ENCODE results near the gene RHOBTB1.
A peak's percentile ranks its signal among the peaks of the same experiment; 100 is the strongest.

RHOBTB1 gene

DNA sequence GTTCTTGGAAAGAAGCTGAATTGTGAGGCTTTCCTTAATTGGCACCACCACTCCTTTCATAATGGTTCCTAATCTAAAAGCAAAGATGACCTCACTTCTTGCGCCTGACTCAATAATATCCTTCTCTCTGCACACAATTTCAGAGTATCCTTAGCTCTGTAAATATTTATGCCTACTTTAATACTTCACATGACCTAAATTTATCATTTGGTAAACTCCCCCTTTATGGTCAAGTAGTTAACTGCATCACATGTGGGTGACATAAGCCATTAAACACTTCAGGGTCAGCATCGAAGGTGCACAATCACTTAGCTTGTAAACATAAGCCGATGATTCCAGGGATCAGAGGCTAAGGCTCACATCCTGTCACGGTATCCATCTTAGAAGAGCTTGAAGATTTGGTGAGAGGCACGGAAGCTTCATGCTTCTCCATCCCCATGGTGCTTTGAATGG, 7.3 kb upstream of the RHOBTB1 start:
- no peak overlapping the region for H3K9ac ChIP-seq (ENCODE audit: low read length)
- no peaks in the 10 kb centered on the region for H3K4me1 ChIP-seq (ENCODE audit: insufficient read depth, low read length)
- no peak overlapping the region for H3K4me3 ChIP-seq (ENCODE audit: low read depth in 1 of 2, low read length in 2 of 2)
- no peak overlapping the region for H3K27ac ChIP-seq (ENCODE audit: low read depth, low read length)
- H3K27me3 ChIP-seq (ENCODE audit: control insufficient read depth in 1 of 2, insufficient read depth in 2 of 2, low read length in 2 of 2) = no peaks in the 10 kb centered on the region
- no peaks in the 10 kb centered on the region for H3K36me3 ChIP-seq (ENCODE audit: insufficient read depth, low read length)
- H3K9me3 ChIP-seq (ENCODE audit: low read length) = no peaks in the 10 kb centered on the region

DNA sequence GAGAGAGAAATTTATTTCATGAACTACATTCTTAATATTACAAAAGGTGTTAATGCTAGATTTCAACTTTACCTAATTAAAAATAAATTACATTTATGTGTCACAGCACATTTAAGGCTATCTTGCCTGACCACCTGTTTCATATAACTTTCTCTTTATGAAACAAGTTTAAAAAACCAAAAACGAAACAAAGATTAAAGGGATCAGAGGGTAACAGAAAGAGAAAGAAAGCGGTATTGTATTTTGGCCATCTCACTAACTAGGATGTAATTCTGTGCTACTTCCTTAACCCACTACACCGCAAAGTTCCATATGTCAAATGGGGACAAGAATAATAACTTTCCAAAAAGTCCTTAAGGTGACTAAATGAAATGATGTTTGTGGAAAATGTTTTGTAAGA, 6.3 kb upstream of the RHOBTB1 start:
- H3K4me1 ChIP-seq (ENCODE audit: insufficient read depth, low read length) = peaks cover 1% of the 10 kb centered on the region
- H3K4me3 ChIP-seq (ENCODE audit: low read depth in 1 of 2, low read length in 2 of 2) = no peak overlapping the region
- no peak overlapping the region for H3K27ac ChIP-seq (ENCODE audit: low read depth, low read length)
- no peaks in the 10 kb centered on the region for H3K27me3 ChIP-seq (ENCODE audit: control insufficient read depth in 1 of 2, insufficient read depth in 2 of 2, low read length in 2 of 2)
- no peaks in the 10 kb centered on the region for H3K36me3 ChIP-seq (ENCODE audit: insufficient read depth, low read length)
- no peak overlapping the region for H3K9ac ChIP-seq (ENCODE audit: low read length)
- no peaks in the 10 kb centered on the region for H3K9me3 ChIP-seq (ENCODE audit: low read length)

DNA sequence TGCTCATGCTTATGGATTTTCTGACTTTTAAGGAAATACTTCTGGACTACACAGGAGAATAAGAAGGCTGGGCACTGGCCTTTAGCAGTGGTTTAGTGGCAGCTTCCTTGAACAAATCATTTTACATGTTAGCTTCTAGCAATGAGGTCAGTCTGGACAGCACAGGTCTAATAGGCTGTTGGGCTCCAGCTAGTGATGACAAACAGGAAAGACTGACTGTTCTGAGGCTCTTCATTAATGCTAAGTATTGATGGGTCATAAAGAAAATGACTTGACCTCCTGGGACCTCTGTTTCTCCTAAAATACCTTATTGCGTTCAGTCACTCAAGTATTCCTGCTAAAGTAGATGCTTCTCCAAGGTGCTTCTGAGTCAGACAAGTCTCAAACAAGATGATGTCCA, 4.9 kb upstream of the RHOBTB1 start:
- H3K4me1 ChIP-seq (ENCODE audit: insufficient read depth, low read length) = peaks cover 8% of the 10 kb centered on the region
- H3K27me3 ChIP-seq (ENCODE audit: control insufficient read depth in 1 of 2, insufficient read depth in 2 of 2, low read length in 2 of 2) = no peaks in the 10 kb centered on the region
- H3K4me3 ChIP-seq (ENCODE audit: low read depth in 1 of 2, low read length in 2 of 2) = no peak overlapping the region
- H3K9me3 ChIP-seq (ENCODE audit: low read length) = no peaks in the 10 kb centered on the region
- no peak overlapping the region for H3K27ac ChIP-seq (ENCODE audit: low read depth, low read length)
- no peak overlapping the region for H3K9ac ChIP-seq (ENCODE audit: low read length)
- H3K36me3 ChIP-seq (ENCODE audit: insufficient read depth, low read length) = no peaks in the 10 kb centered on the region

DNA sequence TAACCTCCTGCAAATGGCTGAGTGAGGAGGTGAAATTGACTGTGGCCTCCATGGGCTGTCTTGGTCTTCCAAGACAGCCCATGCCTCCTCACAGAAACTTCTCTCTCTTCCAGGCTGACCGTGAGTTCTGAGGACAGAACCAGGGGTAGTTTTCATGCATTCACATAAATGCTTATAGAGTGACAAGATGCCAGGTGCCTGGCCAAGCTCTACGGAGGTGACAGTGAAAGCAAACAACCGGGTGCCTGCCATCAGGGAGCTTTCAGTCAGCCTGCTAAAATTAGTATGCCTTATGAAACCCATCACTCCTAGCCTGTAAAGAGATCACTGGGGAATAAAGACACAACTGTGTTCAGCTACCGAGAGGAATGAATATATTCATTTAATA, 919 bp upstream of the RHOBTB1 start:
- peak overlapping the region; percentile 92 for H3K9ac ChIP-seq (ENCODE audit: low read length)
- peak overlapping the region; percentile 88 to 95 for H3K4me3 ChIP-seq (ENCODE audit: low read depth in 1 of 2, low read length in 2 of 2)
- H3K36me3 ChIP-seq (ENCODE audit: insufficient read depth, low read length) = no peaks in the 10 kb centered on the region
- H3K4me1 ChIP-seq (ENCODE audit: insufficient read depth, low read length) = peaks cover 39% of the 10 kb centered on the region
- H3K27me3 ChIP-seq (ENCODE audit: control insufficient read depth in 1 of 2, insufficient read depth in 2 of 2, low read length in 2 of 2) = no peaks in the 10 kb centered on the region
- H3K9me3 ChIP-seq (ENCODE audit: low read length) = no peaks in the 10 kb centered on the region
- H3K27ac ChIP-seq (ENCODE audit: low read depth, low read length) = peak overlapping the region; percentile 91

DNA sequence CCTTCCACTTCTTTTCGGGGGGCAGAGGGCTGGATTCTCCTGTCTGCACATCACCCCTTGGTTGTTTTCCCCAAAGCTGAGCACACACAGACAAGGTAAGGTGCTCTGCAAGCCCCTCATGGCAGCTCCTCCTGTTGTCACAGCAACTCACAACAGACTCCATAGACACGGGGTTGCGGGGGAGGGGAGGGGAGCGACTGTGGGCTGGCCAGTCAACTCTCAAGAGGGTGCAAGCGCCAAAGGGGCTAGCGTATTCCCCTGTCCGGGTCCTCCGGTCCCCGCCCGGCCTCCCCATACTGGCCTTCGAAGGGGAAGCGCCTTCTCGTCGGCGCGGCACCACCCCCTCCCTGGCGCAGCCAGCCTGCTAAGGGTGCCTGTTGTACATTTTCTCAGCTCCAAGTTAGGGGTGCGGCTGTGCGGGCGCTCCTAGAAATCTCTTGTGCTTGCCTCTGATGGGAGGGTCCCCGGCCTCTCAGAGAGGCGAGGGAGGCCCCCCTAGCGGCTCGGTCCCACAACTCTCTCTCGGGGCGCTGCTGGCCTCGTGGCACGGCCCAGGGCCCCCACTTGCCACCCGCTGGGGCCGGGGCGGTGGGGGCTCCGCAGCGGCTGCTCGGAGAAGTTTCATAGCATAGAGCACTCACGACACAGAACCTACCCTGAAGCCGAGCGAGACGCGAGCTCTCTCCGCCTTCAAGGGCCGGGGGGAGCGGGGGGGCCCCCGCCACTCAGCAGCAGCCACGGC, 498 bp downstream of the RHOBTB1 start:
- no peaks in the 10 kb centered on the region for H3K27me3 ChIP-seq (ENCODE audit: control insufficient read depth in 1 of 2, insufficient read depth in 2 of 2, low read length in 2 of 2)

DNA sequence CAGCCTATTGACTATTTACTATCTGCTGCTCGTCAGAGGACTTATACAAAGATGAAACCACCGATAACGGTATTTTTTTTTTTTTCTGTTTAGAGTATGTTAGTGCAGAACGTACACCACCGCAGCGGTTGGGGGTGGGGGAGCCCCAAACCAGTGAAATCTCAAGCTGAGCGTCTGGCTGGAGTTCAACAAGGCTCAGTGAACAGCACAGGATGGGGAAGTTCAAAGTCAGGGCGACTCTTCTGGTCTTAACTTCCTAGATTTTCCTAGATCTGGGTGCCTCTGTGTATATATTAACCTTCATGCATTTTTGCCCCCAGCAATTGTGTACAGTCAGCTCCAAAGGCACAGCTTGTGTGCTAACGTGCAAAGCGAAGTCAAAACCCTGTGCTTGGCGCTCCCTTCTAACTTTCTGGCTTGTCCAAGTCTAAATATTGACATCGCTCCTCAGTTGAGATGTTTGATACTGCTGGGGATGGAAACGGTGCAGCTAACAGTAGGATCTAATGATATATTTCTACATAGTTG, 1.1 kb downstream of the RHOBTB1 start:
- H3K36me3 ChIP-seq (ENCODE audit: insufficient read depth, low read length) = no peaks in the 10 kb centered on the region
- no peaks in the 10 kb centered on the region for H3K9me3 ChIP-seq (ENCODE audit: low read length)
- H3K27me3 ChIP-seq (ENCODE audit: control insufficient read depth in 1 of 2, insufficient read depth in 2 of 2, low read length in 2 of 2) = no peaks in the 10 kb centered on the region
- H3K4me1 ChIP-seq (ENCODE audit: insufficient read depth, low read length) = peaks cover 57% of the 10 kb centered on the region
- H3K27ac ChIP-seq (ENCODE audit: low read depth, low read length) = peak overlapping the region; percentile 91
- H3K4me3 ChIP-seq (ENCODE audit: low read depth in 1 of 2, low read length in 2 of 2) = peak overlapping the region; percentile 88 to 95
- H3K9ac ChIP-seq (ENCODE audit: low read length) = peak overlapping the region; percentile 92

More for the DNA sequence above, 498 bp downstream of the RHOBTB1 start:
- Histone ChIP-seq H3K9me3 (ENCODE audit: low read length) (no peaks in the 10 kb centered on the region), H3K4me3 (ENCODE audit: low read depth in 1 of 2, low read length in 2 of 2) (peak overlapping the region; percentile 88 to 95), H3K4me1 (ENCODE audit: insufficient read depth, low read length) (peaks cover 51% of the 10 kb centered on the region), H3K36me3 (ENCODE audit: insufficient read depth, low read length) (no peaks in the 10 kb centered on the region), H3K27ac (ENCODE audit: low read depth, low read length) (peak overlapping the region; percentile 91), H3K9ac (ENCODE audit: low read length) (peak overlapping the region; percentile 92)

DNA sequence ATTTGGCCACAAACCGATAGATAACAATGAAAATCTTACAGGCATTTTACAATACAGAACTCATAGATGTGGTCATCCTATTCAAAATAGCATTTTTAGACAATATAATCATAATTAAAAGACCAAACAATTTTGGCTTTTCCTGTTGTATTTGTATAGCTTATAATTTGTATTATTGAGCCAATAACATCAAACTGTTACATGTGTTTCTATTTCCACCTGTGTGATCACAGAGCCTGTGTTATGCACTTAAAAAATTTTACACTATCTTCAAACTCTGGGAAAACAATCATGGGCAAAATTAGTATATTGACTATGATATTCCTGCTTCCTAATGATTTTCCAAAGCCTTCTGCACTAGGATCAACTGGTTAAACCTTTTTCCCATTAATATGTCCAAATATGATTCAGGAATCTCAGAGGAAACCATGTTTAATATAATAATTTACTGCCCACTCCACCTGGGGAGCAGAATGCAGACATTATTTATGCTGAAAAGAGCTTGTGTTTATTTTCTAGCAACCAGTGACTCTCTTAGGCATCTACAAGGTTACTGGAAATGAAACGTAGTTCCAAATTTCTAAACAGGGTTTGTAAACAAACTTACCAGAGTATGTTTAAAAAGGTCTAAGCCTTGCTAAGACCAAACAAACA, 1.7 kb downstream of the RHOBTB1 start:
- no peaks in the 10 kb centered on the region for H3K36me3 ChIP-seq (ENCODE audit: insufficient read depth, low read length)
- H3K9me3 ChIP-seq (ENCODE audit: low read length) = no peaks in the 10 kb centered on the region
- H3K9ac ChIP-seq (ENCODE audit: low read length) = peak overlapping the region; percentile 92
- H3K27ac ChIP-seq (ENCODE audit: low read depth, low read length) = peak overlapping the region; percentile 91
- H3K27me3 ChIP-seq (ENCODE audit: control insufficient read depth in 1 of 2, insufficient read depth in 2 of 2, low read length in 2 of 2) = no peaks in the 10 kb centered on the region
- H3K4me1 ChIP-seq (ENCODE audit: insufficient read depth, low read length) = peaks cover 63% of the 10 kb centered on the region
- peak overlapping the region; percentile 88 to 95 for H3K4me3 ChIP-seq (ENCODE audit: low read depth in 1 of 2, low read length in 2 of 2)

DNA sequence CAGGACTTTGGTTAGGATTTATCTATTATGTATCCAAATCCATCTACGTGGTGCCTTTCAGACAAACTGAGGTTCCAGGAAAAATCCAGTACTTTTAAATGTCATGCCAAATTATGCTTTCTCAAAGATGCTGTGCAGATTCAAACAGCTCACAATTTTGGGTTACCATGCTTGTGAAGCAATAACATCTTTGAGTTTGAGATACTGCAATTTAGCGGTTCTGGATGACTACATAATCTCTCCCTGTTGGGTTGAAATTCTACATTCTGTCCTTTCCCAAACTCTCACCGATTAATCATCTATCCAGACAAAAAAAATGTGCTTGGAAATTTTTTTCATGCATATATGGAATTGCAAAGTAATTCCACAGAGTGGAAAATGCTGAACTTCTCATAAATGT, 3.5 kb downstream of the RHOBTB1 start:
- Histone ChIP-seq H3K9me3 (ENCODE audit: low read length) (no peaks in the 10 kb centered on the region), H3K4me1 (ENCODE audit: insufficient read depth, low read length) (peaks cover 72% of the 10 kb centered on the region), H3K27ac (ENCODE audit: low read depth, low read length) (peak overlapping the region; percentile 28), H3K4me3 (ENCODE audit: low read depth in 1 of 2, low read length in 2 of 2) (no peak overlapping the region), H3K9ac (ENCODE audit: low read length) (no peak overlapping the region), H3K27me3 (ENCODE audit: control insufficient read depth in 1 of 2, insufficient read depth in 2 of 2, low read length in 2 of 2) (no peaks in the 10 kb centered on the region), H3K36me3 (ENCODE audit: insufficient read depth, low read length) (no peaks in the 10 kb centered on the region)

DNA sequence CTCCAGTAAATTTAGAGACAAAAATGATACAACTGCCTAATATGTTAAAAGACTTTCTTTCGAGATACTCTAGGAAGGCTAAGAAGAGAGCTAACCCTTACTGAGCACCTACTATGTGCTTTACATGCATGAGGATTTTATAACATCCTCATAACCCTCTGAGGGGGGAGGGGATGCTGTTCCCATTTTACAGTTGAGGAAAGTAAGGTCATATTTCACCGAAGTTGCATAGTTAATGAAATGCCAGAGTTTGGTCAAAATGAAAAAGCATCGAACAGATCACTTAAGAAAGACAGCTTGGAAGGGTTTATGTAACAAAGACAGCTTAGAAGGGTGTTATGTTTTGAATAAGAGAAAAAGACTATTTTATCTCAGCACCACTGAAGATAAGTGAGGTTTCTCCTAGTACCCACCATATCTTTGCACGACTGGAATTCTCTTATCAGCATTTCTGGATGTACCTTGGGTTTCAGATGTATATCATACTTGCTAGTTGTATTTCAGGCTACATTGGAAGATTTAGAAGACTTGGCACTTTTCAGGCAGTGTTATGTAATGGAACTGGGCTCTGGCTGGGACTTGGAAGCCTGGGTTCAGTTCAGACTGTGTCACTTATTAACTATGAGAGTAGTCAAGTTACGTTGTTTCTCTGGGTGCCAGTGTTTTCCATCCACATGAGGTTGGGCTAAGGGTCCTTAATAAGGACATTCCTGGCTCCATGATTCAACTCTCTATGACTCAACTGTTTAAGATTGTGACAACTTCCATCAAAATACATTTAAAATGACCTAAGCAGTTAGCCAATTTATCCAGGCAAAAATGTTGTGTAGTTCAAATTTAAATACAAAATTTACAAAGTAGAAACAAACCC, 6.0 kb downstream of the RHOBTB1 start:
- peak overlapping the region; percentile 13 for H3K27ac ChIP-seq (ENCODE audit: low read depth, low read length)
- H3K9ac ChIP-seq (ENCODE audit: low read length) = no peak overlapping the region
- H3K36me3 ChIP-seq (ENCODE audit: insufficient read depth, low read length) = no peaks in the 10 kb centered on the region
- H3K9me3 ChIP-seq (ENCODE audit: low read length) = no peaks in the 10 kb centered on the region
- H3K27me3 ChIP-seq (ENCODE audit: control insufficient read depth in 1 of 2, insufficient read depth in 2 of 2, low read length in 2 of 2) = no peaks in the 10 kb centered on the region
- H3K4me3 ChIP-seq (ENCODE audit: low read depth in 1 of 2, low read length in 2 of 2) = no peak overlapping the region
- peaks cover 74% of the 10 kb centered on the region for H3K4me1 ChIP-seq (ENCODE audit: insufficient read depth, low read length)

DNA sequence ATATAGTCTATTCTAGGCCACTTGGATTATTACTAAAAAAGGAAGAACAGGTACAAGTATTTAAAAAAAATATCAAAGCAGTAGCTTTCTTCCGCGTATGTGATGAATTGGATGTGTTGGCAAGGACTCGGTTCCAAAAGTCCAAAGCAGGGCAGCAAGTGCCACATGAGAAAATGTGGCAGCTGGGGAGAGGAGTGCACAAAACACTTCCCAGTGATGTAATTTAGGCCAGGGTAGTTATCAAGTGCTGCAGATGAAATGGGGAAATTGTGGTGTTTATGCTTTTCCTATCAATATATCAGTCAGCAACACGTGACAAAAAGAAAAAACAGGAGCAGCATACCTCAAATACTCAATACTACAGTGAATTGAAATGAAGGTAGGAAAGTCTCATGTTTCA, 7.0 kb downstream of the RHOBTB1 start:
- H3K27me3 ChIP-seq (ENCODE audit: control insufficient read depth in 1 of 2, insufficient read depth in 2 of 2, low read length in 2 of 2) = no peaks in the 10 kb centered on the region
- no peaks in the 10 kb centered on the region for H3K36me3 ChIP-seq (ENCODE audit: insufficient read depth, low read length)
- no peaks in the 10 kb centered on the region for H3K9me3 ChIP-seq (ENCODE audit: low read length)
- no peak overlapping the region for H3K27ac ChIP-seq (ENCODE audit: low read depth, low read length)
- H3K9ac ChIP-seq (ENCODE audit: low read length) = no peak overlapping the region
- H3K4me3 ChIP-seq (ENCODE audit: low read depth in 1 of 2, low read length in 2 of 2) = no peak overlapping the region
- peaks cover 64% of the 10 kb centered on the region for H3K4me1 ChIP-seq (ENCODE audit: insufficient read depth, low read length)
